ENCODE measurements around the gene PLPPR1. TPM values are rescaled to one million over a fixed set of nuclear protein-coding genes. Genes with fewer than 3 reads are reported as not detected.
"Not testable (repeated sequence)": the region's sequence is repeated elsewhere in the genome, so short reads cannot be mapped to it uniquely, and the experiment has no call there.

PLPPR1 gene
- total and polyA plus RNA-seq, 4 donors: 1.2 to 26.3 (median 2.4) TPM

GRCh38 chr9:101037430-101037829 is 8.9 kb downstream of the PLPPR1 start (continued):
- TF ChIP-seq NR2F2 (IDR thresholded peaks at IDR 0.05): no peak

GRCh38 chr9:101038488-101038887 is 10.0 kb downstream of the PLPPR1 start:
- no peak overlapping the region for H3K4me3 ChIP-seq (ENCODE audit: low read depth in 1 of 3, low read length in 3 of 3)
- H3K9me3 ChIP-seq (ENCODE audit: control insufficient read depth in 4 of 4, low read length in 3 of 4): no peaks in the 10 kb centered on the region
- H3K4me1 ChIP-seq (ENCODE audit: control insufficient read depth in 4 of 4, insufficient read depth in 4 of 4, low read length in 3 of 4): no peaks in the 10 kb centered on the region
- 73% methylated on average over 4 of the region's 4 CpGs for WGBS
- no peak for TF ChIP-seq MAX (IDR thresholded peaks at IDR 0.05)
- no peak for TF ChIP-seq SP1 (IDR thresholded peaks at IDR 0.05)
- TF ChIP-seq YY1 (IDR thresholded peaks at IDR 0.05): no peak
- no peak for TF ChIP-seq HNF4G (IDR thresholded peaks at IDR 0.05)
- H3K27me3 ChIP-seq (ENCODE audit: control insufficient read depth in 4 of 4, insufficient read depth in 4 of 4, low read length in 3 of 4): no peaks in the 10 kb centered on the region
- no peak for DNase-seq (ENCODE audit: low spot score)
- no peak overlapping the region for H3K27ac ChIP-seq (ENCODE audit: low read depth in 1 of 2, low read length in 2 of 2)
- H3K9ac ChIP-seq (ENCODE audit: low read depth in 1 of 2, low read length in 2 of 2): no peak overlapping the region
- H3K36me3 ChIP-seq (ENCODE audit: control insufficient read depth in 4 of 4, insufficient read depth in 3 of 4, low read depth in 1 of 4, low read length in 3 of 4): no peaks in the 10 kb centered on the region

- not testable (repeated sequence) for H3K9me3 ChIP-seq (ENCODE audit: control insufficient read depth in 4 of 4, low read length in 3 of 4); DNase-seq (ENCODE audit: low spot score); H3K27me3 ChIP-seq (ENCODE audit: control insufficient read depth in 4 of 4, insufficient read depth in 4 of 4, low read length in 3 of 4); H3K36me3 ChIP-seq (ENCODE audit: control insufficient read depth in 4 of 4, insufficient read depth in 3 of 4, low read depth in 1 of 4, low read length in 3 of 4); H3K9ac ChIP-seq (ENCODE audit: low read depth in 1 of 2, low read length in 2 of 2); H3K27ac ChIP-seq (ENCODE audit: low read depth in 1 of 2, low read length in 2 of 2); H3K4me1 ChIP-seq (ENCODE audit: control insufficient read depth in 4 of 4, insufficient read depth in 4 of 4, low read length in 3 of 4); H3K4me3 ChIP-seq (ENCODE audit: low read depth in 1 of 3, low read length in 3 of 3)
- WGBS: 89% methylated on average over 7 of the region's 7 CpGs
Measured at GRCh38 chr9:101039581-101039980, 11.1 kb downstream of the PLPPR1 start.

GRCh38 chr9:101047848-101048397 is 19.4 kb downstream of the PLPPR1 start:
- TF ChIP-seq RAD21 (IDR thresholded peaks at IDR 0.05) (no peak), ATF3 (IDR thresholded peaks at IDR 0.05) (no peak), FOXA1 (IDR thresholded peaks at IDR 0.05) (no peak), GABPA (IDR thresholded peaks at IDR 0.05 in 1 of 2, conservative IDR thresholded peaks at IDR 0.05 in 1 of 2) (no peak), NR2F2 (IDR thresholded peaks at IDR 0.05) (no peak), JUND (IDR thresholded peaks at IDR 0.05) (no peak)
- 91% methylated on average over 4 of the region's 4 CpGs for WGBS
- DNase-seq (ENCODE audit: low spot score): no peak
- Histone ChIP-seq H3K9me3 (ENCODE audit: control insufficient read depth in 4 of 4, low read length in 3 of 4) (no peaks in the 10 kb centered on the region), H3K27ac (ENCODE audit: low read depth in 1 of 2, low read length in 2 of 2) (no peak overlapping the region), H3K4me1 (ENCODE audit: control insufficient read depth in 4 of 4, insufficient read depth in 4 of 4, low read length in 3 of 4) (no peaks in the 10 kb centered on the region), H3K27me3 (ENCODE audit: control insufficient read depth in 4 of 4, insufficient read depth in 4 of 4, low read length in 3 of 4) (no peaks in the 10 kb centered on the region), H3K36me3 (ENCODE audit: control insufficient read depth in 4 of 4, insufficient read depth in 3 of 4, low read depth in 1 of 4, low read length in 3 of 4) (no peaks in the 10 kb centered on the region), H3K9ac (ENCODE audit: low read depth in 1 of 2, low read length in 2 of 2) (no peak overlapping the region), H3K4me3 (ENCODE audit: low read depth in 1 of 3, low read length in 3 of 3) (no peak overlapping the region)

- Histone ChIP-seq H3K27ac (ENCODE audit: low read depth in 1 of 2, low read length in 2 of 2) (no peak overlapping the region), H3K36me3 (ENCODE audit: control insufficient read depth in 4 of 4, insufficient read depth in 3 of 4, low read depth in 1 of 4, low read length in 3 of 4) (no peaks in the 10 kb centered on the region), H3K27me3 (ENCODE audit: control insufficient read depth in 4 of 4, insufficient read depth in 4 of 4, low read length in 3 of 4) (no peaks in the 10 kb centered on the region), H3K9me3 (ENCODE audit: control insufficient read depth in 4 of 4, low read length in 3 of 4) (no peaks in the 10 kb centered on the region), H3K9ac (ENCODE audit: low read depth in 1 of 2, low read length in 2 of 2) (no peak overlapping the region), H3K4me1 (ENCODE audit: control insufficient read depth in 4 of 4, insufficient read depth in 4 of 4, low read length in 3 of 4) (no peaks in the 10 kb centered on the region), H3K4me3 (ENCODE audit: low read depth in 1 of 3, low read length in 3 of 3) (no peak overlapping the region)
- WGBS: 94% methylated on average over 3 of the region's 3 CpGs
- TF ChIP-seq GABPA (IDR thresholded peaks at IDR 0.05 in 1 of 2, conservative IDR thresholded peaks at IDR 0.05 in 1 of 2): no peak
- no peak for TF ChIP-seq FOXA1 (IDR thresholded peaks at IDR 0.05)
- TF ChIP-seq YY1 (IDR thresholded peaks at IDR 0.05): no peak
- TF ChIP-seq FOXA2 (IDR thresholded peaks at IDR 0.05): no peak
- TF ChIP-seq HNF4G (IDR thresholded peaks at IDR 0.05): no peak
- no peak for TF ChIP-seq JUND (IDR thresholded peaks at IDR 0.05)
- no peak for TF ChIP-seq SP1 (IDR thresholded peaks at IDR 0.05)
- TF ChIP-seq RAD21 (IDR thresholded peaks at IDR 0.05): no peak
- TF ChIP-seq ATF3 (IDR thresholded peaks at IDR 0.05): no peak
- TF ChIP-seq NR2F2 (IDR thresholded peaks at IDR 0.05): no peak
- no peak for TF ChIP-seq MAX (IDR thresholded peaks at IDR 0.05)
- no peak for TF ChIP-seq RXRA (IDR thresholded peaks at IDR 0.05)
- no peak for DNase-seq (ENCODE audit: low spot score)
Measured at GRCh38 chr9:101050650-101051049, 22.1 kb downstream of the PLPPR1 start.
